IPS-15b (cell line): ENCODE results near the gene GTF2H1.
"Not testable (repeated sequence)": the region's sequence is repeated elsewhere in the genome, so short reads cannot be mapped to it uniquely, and the experiment has no call there.

Experiments used
- H3K27me3 ChIP-seq: one replicate; pipeline ENCODE4 v1.6.1; 2013; ENCODE audit warnings: low read length; ENCODE audit not compliant: control insufficient read depth, insufficient read depth
- H3K36me3 ChIP-seq: one replicate; pipeline ENCODE4 v1.6.1; 2013; ENCODE audit warnings: low read length; ENCODE audit not compliant: control insufficient read depth, insufficient read depth
- H3K4me1 ChIP-seq: one replicate; pipeline ENCODE4 v1.6.1; 2013; ENCODE audit warnings: mild to moderate bottlenecking, low read length; ENCODE audit not compliant: control insufficient read depth, insufficient read depth
- H3K4me3 ChIP-seq: one replicate; pipeline ENCODE4 v1.5.1; 2013; ENCODE audit warnings: low read depth, low read length
- H3K9ac ChIP-seq: one replicate; pipeline ENCODE4 v1.6.1; 2013; ENCODE audit warnings: low read depth, mild to moderate bottlenecking, low read length
- H3K9me3 ChIP-seq: one replicate; pipeline ENCODE4 v1.6.1; 2013; ENCODE audit warnings: mild to moderate bottlenecking, low read length; ENCODE audit not compliant: control insufficient read depth, insufficient read depth

Gene GTF2H1

GRCh38 chr11:18321578-18321968 lies 794 bp upstream of the GTF2H1 start:
- Histone ChIP-seq H3K4me1 (peaks cover 20% of the 10 kb centered on the region), H3K27me3 (no peaks in the 10 kb centered on the region), H3K9me3 (no peaks in the 10 kb centered on the region), H3K4me3 (peak overlapping the region; percentile 87), H3K9ac (peak overlapping the region; percentile 99), H3K36me3 (no peaks in the 10 kb centered on the region)

GRCh38 chr11:18322818-18323570 lies 627 bp downstream of the GTF2H1 start:
- no peaks in the 10 kb centered on the region for H3K9me3 ChIP-seq
- H3K27me3 ChIP-seq = no peaks in the 10 kb centered on the region
- H3K36me3 ChIP-seq = peaks cover 2% of the 10 kb centered on the region
- H3K4me3 ChIP-seq = peak overlapping the region; percentile 87
- peak overlapping the region; percentile 77 for H3K9ac ChIP-seq
- H3K4me1 ChIP-seq = peaks cover 20% of the 10 kb centered on the region

GRCh38 chr11:18323881-18324280 lies 1.5 kb downstream of the GTF2H1 start:
- H3K9ac ChIP-seq, H3K36me3 ChIP-seq, H3K9me3 ChIP-seq, H3K27me3 ChIP-seq: not testable (repeated sequence)
- Histone ChIP-seq H3K4me1 (peaks cover 20% of the 10 kb centered on the region), H3K4me3 (peak overlapping the region; percentile 10)

- H3K27me3 ChIP-seq = no peaks in the 10 kb centered on the region
- H3K36me3 ChIP-seq = peaks cover 2% of the 10 kb centered on the region
- no peak overlapping the region for H3K9ac ChIP-seq
- H3K4me3 ChIP-seq = no peak overlapping the region
- H3K4me1 ChIP-seq = peaks cover 19% of the 10 kb centered on the region
- no peaks in the 10 kb centered on the region for H3K9me3 ChIP-seq
These were observed 2.0 kb downstream of the GTF2H1 start for GRCh38 chr11:18324381-18324780.

- H3K4me1 ChIP-seq = peaks cover 8% of the 10 kb centered on the region
- peaks cover 11% of the 10 kb centered on the region for H3K36me3 ChIP-seq
- H3K9ac ChIP-seq = no peak overlapping the region
- H3K9me3 ChIP-seq = no peaks in the 10 kb centered on the region
- no peaks in the 10 kb centered on the region for H3K27me3 ChIP-seq
- H3K4me3 ChIP-seq = no peak overlapping the region
These were observed 7.0 kb downstream of the GTF2H1 start for GRCh38 chr11:18329196-18329870.

- no peak overlapping the region for H3K4me3 ChIP-seq
- no peaks in the 10 kb centered on the region for H3K27me3 ChIP-seq
- peaks cover 12% of the 10 kb centered on the region for H3K36me3 ChIP-seq
- H3K4me1 ChIP-seq = peaks cover 6% of the 10 kb centered on the region
- H3K9me3 ChIP-seq = no peaks in the 10 kb centered on the region
- no peak overlapping the region for H3K9ac ChIP-seq
These were observed 8.6 kb downstream of the GTF2H1 start for GRCh38 chr11:18330921-18331320.

GRCh38 chr11:18332302-18332701 lies 9.9 kb downstream of the GTF2H1 start:
- Histone ChIP-seq H3K4me3 (no peak overlapping the region), H3K9ac (no peak overlapping the region), H3K9me3 (no peaks in the 10 kb centered on the region), H3K36me3 (peaks cover 12% of the 10 kb centered on the region), H3K4me1 (peaks cover 6% of the 10 kb centered on the region), H3K27me3 (no peaks in the 10 kb centered on the region)

- Histone ChIP-seq H3K4me3 (no peak overlapping the region), H3K9me3 (no peaks in the 10 kb centered on the region), H3K4me1 (peaks cover 6% of the 10 kb centered on the region), H3K27me3 (no peaks in the 10 kb centered on the region), H3K36me3 (peaks cover 10% of the 10 kb centered on the region), H3K9ac (no peak overlapping the region)
These were observed 10.5 kb downstream of the GTF2H1 start for GRCh38 chr11:18332891-18333290.

- Histone ChIP-seq H3K9me3 (no peaks in the 10 kb centered on the region), H3K4me3 (no peak overlapping the region), H3K27me3 (no peaks in the 10 kb centered on the region), H3K36me3 (peaks cover 7% of the 10 kb centered on the region), H3K9ac (no peak overlapping the region), H3K4me1 (no peaks in the 10 kb centered on the region)
These were observed 25.2 kb downstream of the GTF2H1 start for GRCh38 chr11:18347471-18348125.

- Histone ChIP-seq H3K4me1 (no peaks in the 10 kb centered on the region), H3K4me3 (no peak overlapping the region), H3K9me3 (no peaks in the 10 kb centered on the region), H3K36me3 (peaks cover 6% of the 10 kb centered on the region), H3K27me3 (no peaks in the 10 kb centered on the region), H3K9ac (no peak overlapping the region)
These were observed 30.2 kb downstream of the GTF2H1 start for GRCh38 chr11:18352581-18352980.

- no peaks in the 10 kb centered on the region for H3K9me3 ChIP-seq
- peaks cover 23% of the 10 kb centered on the region for H3K36me3 ChIP-seq
- H3K27me3 ChIP-seq = no peaks in the 10 kb centered on the region
These were observed 36.3 kb downstream of the GTF2H1 start for GRCh38 chr11:18358646-18359045.

GRCh38 chr11:18361154-18361553 lies 38.8 kb downstream of the GTF2H1 start:
- no peaks in the 10 kb centered on the region for H3K4me1 ChIP-seq
- H3K4me3 ChIP-seq = no peak overlapping the region
- no peaks in the 10 kb centered on the region for H3K27me3 ChIP-seq
- no peaks in the 10 kb centered on the region for H3K9me3 ChIP-seq
- H3K9ac ChIP-seq = no peak overlapping the region
- peaks cover 26% of the 10 kb centered on the region for H3K36me3 ChIP-seq

More at GRCh38 chr11:18358646-18359045, 36.3 kb downstream of the GTF2H1 start:
- no peak overlapping the region for H3K4me3 ChIP-seq
- no peaks in the 10 kb centered on the region for H3K4me1 ChIP-seq
- H3K9ac ChIP-seq = no peak overlapping the region
